ENCODE data around the gene ZNF134.

ZNF134 gene
- 21.8 to 29.7 reads per million in 2 donors for total RNA-seq

GRCh38 chr19:57613941-57614743 lies at the start of gene ZNF134:
Gene ZNF134, plus strand, starts transcription at chr19:57614242. Its CDS starts 5,227 bp downstream, at chr19:57619469.
- DNase-seq, result peak; percentile 64 to 95 (median 85)

- DNase-seq, result peak in 1 of 5 experiments; percentile 30
Measured at GRCh38 chr19:57566396-57567265, 47.4 kb upstream of the ZNF134 start.

GRCh38 chr19:57570707-57571106 lies 43.3 kb upstream of the ZNF134 start:
- DNase-seq, result no peak

DNA sequence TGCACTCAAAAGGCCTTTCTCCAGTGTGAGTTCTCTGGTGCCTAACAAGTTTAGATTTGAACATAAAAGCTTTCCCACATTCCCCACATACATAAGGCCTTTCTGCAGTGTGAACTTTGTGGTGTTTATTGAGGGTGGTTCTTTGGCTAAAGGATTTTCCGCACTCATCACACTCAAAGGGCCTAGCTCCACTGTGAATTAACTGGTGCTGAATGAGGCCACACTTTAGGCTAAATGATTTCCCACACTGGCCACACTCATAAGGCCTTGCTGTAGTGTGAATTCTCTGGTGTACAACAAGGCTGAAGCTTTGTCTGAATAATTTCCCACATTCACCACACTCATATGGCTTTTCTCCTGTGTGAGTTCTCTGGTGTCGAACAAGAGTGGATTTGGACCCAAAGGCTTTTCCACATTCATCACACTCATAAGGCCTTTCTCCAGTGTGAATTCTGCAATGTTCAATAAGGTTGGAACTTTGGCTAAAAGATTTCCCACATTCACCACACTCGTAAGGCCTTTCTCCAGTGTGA lies 41.6 kb upstream of the ZNF134 start:
- DNase-seq, result no peak

GRCh38 chr19:57576661-57577060 lies 37.4 kb upstream of the ZNF134 start:
- no peak for DNase-seq

DNA sequence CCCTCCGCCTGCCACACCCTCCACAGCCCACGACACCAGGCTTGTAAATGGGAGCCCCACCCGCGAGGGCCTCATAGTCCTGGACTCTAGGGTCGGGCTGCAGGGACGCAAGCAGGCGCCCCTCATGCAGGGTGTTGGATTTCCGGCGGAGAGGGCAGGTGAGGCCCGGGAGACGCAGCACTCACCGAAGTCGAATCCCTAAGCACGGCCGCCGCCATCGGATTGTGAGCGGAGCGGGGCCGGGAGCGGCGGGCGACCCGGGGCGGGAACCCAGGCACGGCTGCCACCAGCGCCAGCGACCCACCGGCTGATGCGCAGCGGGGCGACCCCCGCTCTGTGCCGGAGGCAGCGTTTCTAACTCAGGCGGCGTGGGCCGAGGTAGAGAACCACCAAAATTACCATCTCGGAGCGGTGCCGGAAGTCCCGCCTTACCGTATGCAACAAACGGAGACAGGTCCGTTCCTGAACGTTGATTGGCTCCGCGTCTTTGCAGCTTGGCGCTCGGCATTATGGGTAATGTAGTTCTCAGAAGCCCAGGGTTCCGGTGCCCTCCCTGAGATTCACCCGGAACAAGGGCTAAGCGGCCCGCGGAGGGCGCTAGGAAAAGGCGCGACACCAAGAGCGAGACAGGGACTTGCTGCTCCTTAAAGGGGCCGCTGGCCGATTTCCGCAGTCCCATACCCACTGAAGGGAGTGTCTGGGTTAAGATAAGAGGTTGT lies 35.4 kb upstream of the ZNF134 start, which contains the start of gene ZNF416:
Gene ZNF416 (minus strand): TSS at position 425 of the 719 bp plus-strand sequence. CDS start 207 bp downstream, at position 218.
- peak; percentile 77 to 99 (median 93) for DNase-seq

- DNase-seq, result no peak
Measured at GRCh38 chr19:57583104-57583520, 30.9 kb upstream of the ZNF134 start.

GRCh38 chr19:57583521-57584416 lies 30.3 kb upstream of the ZNF134 start, which contains the start of gene ZIK1:
Gene ZIK1, plus strand, starts transcription at chr19:57584145. Its CDS starts 212 bp downstream, at chr19:57584357.
- peak; percentile 44 to 96 (median 77) for DNase-seq

DNA sequence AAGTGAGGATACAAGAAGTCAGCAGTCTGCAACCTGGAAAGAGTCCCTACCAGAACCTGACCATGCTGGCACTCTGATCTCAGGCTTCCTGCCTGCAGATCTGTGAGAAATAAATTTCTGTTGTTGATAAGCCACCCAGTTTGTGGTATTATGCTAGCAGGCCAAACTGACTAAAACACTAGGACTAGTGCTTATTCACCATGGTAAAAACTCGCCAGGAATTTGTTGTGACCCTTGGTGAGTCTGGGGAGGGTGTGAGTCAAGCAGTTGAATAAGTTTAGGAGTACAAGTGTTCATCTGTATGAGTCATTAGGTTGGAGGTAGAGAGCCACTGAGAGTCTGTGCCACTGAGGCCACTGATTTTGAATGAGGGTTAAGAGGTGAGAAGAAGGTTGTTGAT lies 26.5 kb upstream of the ZNF134 start:
- DNase-seq, result no peak

- no peak for DNase-seq
Measured at GRCh38 chr19:57599377-57599760, 14.7 kb upstream of the ZNF134 start.

GRCh38 chr19:57599761-57600383 lies 14.2 kb upstream of the ZNF134 start, which contains the start of gene ZNF530:
Gene ZNF530, plus strand, starts transcription at chr19:57599885. Its CDS starts 4,461 bp downstream, at chr19:57604346.
- peak; percentile 48 to 92 (median 67) for DNase-seq

DNA sequence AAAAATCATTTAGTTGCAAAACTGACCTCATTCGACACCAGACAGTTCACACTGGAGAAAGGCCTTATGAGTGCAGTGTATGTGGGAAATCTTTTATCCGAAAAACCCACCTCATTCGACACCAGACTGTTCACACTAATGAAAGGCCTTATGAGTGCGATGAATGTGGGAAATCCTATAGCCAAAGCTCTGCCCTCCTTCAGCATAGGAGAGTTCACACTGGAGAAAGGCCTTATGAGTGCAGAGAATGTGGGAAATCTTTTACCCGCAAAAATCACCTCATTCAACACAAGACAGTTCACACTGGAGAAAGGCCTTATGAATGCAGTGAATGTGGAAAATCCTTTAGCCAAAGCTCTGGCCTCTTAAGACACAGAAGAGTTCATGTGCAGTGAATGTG lies 7.1 kb upstream of the ZNF134 start:
- no peak for DNase-seq

DNA sequence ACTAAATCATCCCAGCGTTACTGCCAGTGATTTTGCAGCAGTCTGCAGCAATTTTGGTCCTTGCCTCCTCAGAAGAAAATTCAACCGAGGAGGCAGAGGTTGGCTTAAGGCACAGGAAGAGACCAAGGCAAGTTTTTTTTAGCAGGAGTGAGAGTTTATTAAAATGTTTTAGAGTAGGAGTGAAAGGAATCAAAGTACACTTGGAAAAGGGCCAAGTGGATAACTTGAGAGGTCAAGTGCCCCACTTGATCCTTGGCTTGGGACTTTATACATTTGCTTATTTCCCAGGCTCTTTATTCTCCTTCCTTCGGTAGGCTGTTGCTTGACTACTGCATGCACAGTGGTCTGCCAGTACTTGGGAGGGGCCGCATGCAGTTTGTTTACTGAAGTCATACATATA lies 2.9 kb upstream of the ZNF134 start:
- DNase-seq, result no peak

DNA sequence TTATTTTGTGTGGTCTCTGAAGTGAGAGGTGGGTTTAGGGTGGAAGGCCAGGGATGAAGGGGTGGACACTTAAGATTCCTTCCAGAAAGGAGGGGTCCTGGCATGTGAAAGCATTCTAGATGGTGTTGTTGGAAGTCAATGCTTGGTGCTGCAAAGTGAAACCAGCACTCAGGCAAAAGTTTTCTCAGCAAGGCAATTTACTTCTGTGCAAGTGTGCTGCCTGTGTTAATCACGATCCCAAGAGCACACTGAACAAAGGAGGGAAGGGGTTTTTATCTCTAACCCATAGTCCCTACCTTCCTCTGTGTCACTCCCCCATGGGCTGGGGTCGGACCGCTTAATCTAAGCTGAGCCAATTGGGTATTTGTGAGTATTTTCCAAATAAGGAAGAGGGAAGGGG lies 1.3 kb downstream of the ZNF134 start:
- DNase-seq, result peak in 1 of 5 experiments; percentile 22

- peak in 1 of 5 experiments; percentile 30 for DNase-seq
Measured at GRCh38 chr19:57620673-57621348, 6.8 kb downstream of the ZNF134 start.

- DNase-seq, result no peak
Measured at GRCh38 chr19:57623091-57623490, 9.0 kb downstream of the ZNF134 start.

DNA sequence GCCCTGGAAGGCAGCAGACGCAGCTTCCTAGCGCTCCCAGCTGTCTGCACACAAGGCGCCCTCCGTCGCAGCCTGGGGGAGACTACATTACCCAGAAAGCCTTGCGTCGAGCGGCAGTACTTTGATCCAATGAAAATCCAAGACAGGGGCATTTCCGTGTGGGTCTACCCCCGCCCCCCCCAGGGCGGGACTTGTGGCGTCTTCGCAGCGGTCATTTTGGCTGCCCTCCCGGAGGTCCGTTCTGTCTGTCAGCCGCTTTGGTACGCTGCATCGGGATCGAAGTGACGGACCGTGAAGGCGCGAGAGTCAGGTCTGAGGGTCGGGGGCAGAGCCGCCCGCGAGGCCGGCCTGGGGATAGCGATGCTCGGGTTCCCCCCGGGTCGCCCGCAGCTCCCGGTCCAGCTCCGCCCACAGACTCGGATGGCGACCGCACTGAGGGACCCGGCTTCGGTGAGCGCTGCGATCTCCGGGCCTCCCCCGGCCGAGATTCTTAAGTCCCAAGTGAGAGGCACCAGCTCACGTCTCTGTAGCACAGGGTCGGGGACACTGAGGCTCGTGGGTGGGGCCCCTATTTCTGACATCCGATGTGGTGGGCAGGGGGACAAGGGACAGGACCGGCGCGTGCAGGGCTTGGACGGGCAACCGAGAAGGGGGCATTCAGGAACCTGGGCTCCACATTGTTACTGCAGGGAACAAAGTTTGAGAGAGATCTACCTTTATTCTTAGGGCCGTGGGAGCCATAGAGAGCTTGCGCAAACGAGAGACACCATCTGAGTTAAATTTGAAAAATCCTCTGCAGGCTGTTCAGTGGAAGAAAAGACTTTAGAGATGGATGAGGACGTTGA lies 19.2 kb downstream of the ZNF134 start, which contains the start of gene ZNF211:
Gene ZNF211 (plus strand): TSS at position 182 of the 845 bp plus-strand sequence. CDS start 179 bp downstream, at position 361.
- DNase-seq, result peak; percentile 52 to 94 (median 79)

GRCh38 chr19:57633832-57634131 lies 19.7 kb downstream of the ZNF134 start:
- DNase-seq, result no peak

GRCh38 chr19:57637379-57637778 lies 23.3 kb downstream of the ZNF134 start:
- DNase-seq, result no peak
